Endothelial cell (in vitro differentiated cells): ENCODE results near the gene BCL7B. TPM values are rescaled to one million over a fixed set of nuclear protein-coding genes. Genes with fewer than 3 reads are reported as not detected.
A peak's percentile ranks its signal among the peaks of the same experiment; 100 is the strongest.
"Not testable (repeated sequence)": the region's sequence is repeated elsewhere in the genome, so short reads cannot be mapped to it uniquely, and the experiment has no call there.

Source experiments
- DNase-seq: peaks from one replicate; pipeline ENCODE4 v3.0.0; 2021; ENCODE audit warnings: low spot score
- H3K27ac Mint-ChIP-seq: one replicate; pipeline ENCODE4 v1.8.0; 2021; ENCODE audit warnings: mixed read lengths, inconsistent platforms; ENCODE audit not compliant: unreplicated experiment
- H3K27me3 Mint-ChIP-seq: one replicate; pipeline ENCODE4 v1.8.0; 2021; ENCODE audit warnings: mild to moderate bottlenecking, moderate library complexity, mixed read lengths, inconsistent platforms; ENCODE audit not compliant: unreplicated experiment
- H3K36me3 Mint-ChIP-seq: one replicate; pipeline ENCODE4 v1.8.0; 2021; ENCODE audit warnings: mild to moderate bottlenecking, low read depth, mixed read lengths, inconsistent platforms; ENCODE audit not compliant: unreplicated experiment
- H3K4me1 Mint-ChIP-seq: one replicate; pipeline ENCODE4 v1.8.0; 2021; ENCODE audit warnings: mild to moderate bottlenecking, mixed read lengths, inconsistent platforms; ENCODE audit not compliant: unreplicated experiment
- H3K4me3 Mint-ChIP-seq: one replicate; pipeline ENCODE4 v1.8.0; 2021; ENCODE audit warnings: mild to moderate bottlenecking, mixed read lengths, inconsistent platforms; ENCODE audit not compliant: unreplicated experiment
- H3K9me3 Mint-ChIP-seq: one replicate; pipeline ENCODE4 v1.8.0; 2021; ENCODE audit warnings: mixed read lengths, inconsistent platforms; ENCODE audit not compliant: unreplicated experiment
- CTCF ChIP-seq: fragments of 200-600 bp; sonication (generic); IDR thresholded peaks from one replicate; pipeline ENCODE4 v1.5.0; 2021; ENCODE audit warnings: antibody characterized with exemption; ENCODE audit not compliant: unreplicated experiment
- total RNA-seq: library from RNA; stranded (reverse); fragmentation: NEBNext Ultra II Directional; extraction: Animal tissue kit (Norgen Biotek cat#: 25700); gene quantifications from one replicate; pipeline ENCODE4 v1.2.1, GENCODE V29; 2021; ENCODE audit not compliant: unreplicated experiment

Gene BCL7B
- total RNA-seq, 1 donor from 2014 or later = 38.6 TPM

- no peak overlapping the region for H3K4me3 Mint-ChIP-seq
These were observed 15.8 kb downstream of the BCL7B start for GRCh38 chr7:73541722-73542121.

GRCh38 chr7:73539709-73540108 is 17.8 kb downstream of the BCL7B start:
- Mint-ChIP-seq H3K9me3 (no peaks in the 10 kb centered on the region), H3K27ac (no peak overlapping the region), H3K36me3 (peaks cover 45% of the 10 kb centered on the region), H3K27me3 (peaks cover 7% of the 10 kb centered on the region), H3K4me1 (peaks cover 4% of the 10 kb centered on the region), H3K4me3 (no peak overlapping the region)
- TF ChIP-seq CTCF = no peak
- no peak for DNase-seq

More at GRCh38 chr7:73541722-73542121, 15.8 kb downstream of the BCL7B start:
- H3K4me1 Mint-ChIP-seq = peaks cover 4% of the 10 kb centered on the region
- H3K27ac Mint-ChIP-seq = no peak overlapping the region
- H3K36me3 Mint-ChIP-seq = peaks cover 34% of the 10 kb centered on the region
- no peak for DNase-seq
- H3K9me3 Mint-ChIP-seq = no peaks in the 10 kb centered on the region
- no peak for TF ChIP-seq CTCF
- H3K27me3 Mint-ChIP-seq = peaks cover 7% of the 10 kb centered on the region

- Mint-ChIP-seq H3K36me3 (peaks cover 45% of the 10 kb centered on the region), H3K27ac (peak overlapping the region; percentile 13)
These were observed 19.0 kb downstream of the BCL7B start for GRCh38 chr7:73538510-73538909.

GRCh38 chr7:73537051-73537450 is 20.4 kb downstream of the BCL7B start:
- H3K36me3 Mint-ChIP-seq = peaks cover 38% of the 10 kb centered on the region
- DNase-seq = no peak
- H3K4me3 Mint-ChIP-seq = no peak overlapping the region
- H3K4me1 Mint-ChIP-seq = peaks cover 4% of the 10 kb centered on the region
- no peak overlapping the region for H3K27ac Mint-ChIP-seq
- H3K9me3 Mint-ChIP-seq = no peaks in the 10 kb centered on the region
- H3K27me3 Mint-ChIP-seq = peaks cover 5% of the 10 kb centered on the region
- no peak for TF ChIP-seq CTCF

More at GRCh38 chr7:73538510-73538909, 19.0 kb downstream of the BCL7B start:
- H3K9me3 Mint-ChIP-seq, H3K4me1 Mint-ChIP-seq, DNase-seq, H3K4me3 Mint-ChIP-seq, H3K27me3 Mint-ChIP-seq: not testable (repeated sequence)

GRCh38 chr7:73536479-73536878 is 21.0 kb downstream of the BCL7B start:
- Mint-ChIP-seq H3K36me3 (peaks cover 34% of the 10 kb centered on the region), H3K27me3 (peaks cover 3% of the 10 kb centered on the region), H3K4me1 (no peaks in the 10 kb centered on the region), H3K9me3 (no peaks in the 10 kb centered on the region), H3K27ac (no peak overlapping the region), H3K4me3 (peak overlapping the region; percentile 6)
- no peak for DNase-seq
- TF ChIP-seq CTCF = no peak

- not testable (repeated sequence) for H3K27me3 Mint-ChIP-seq, H3K4me1 Mint-ChIP-seq
These were observed 21.6 kb downstream of the BCL7B start for GRCh38 chr7:73535918-73536317.

More at GRCh38 chr7:73535918-73536317, 21.6 kb downstream of the BCL7B start:
- not testable (repeated sequence) for DNase-seq, H3K9me3 Mint-ChIP-seq, H3K4me3 Mint-ChIP-seq, H3K27ac Mint-ChIP-seq
- H3K36me3 Mint-ChIP-seq = peaks cover 30% of the 10 kb centered on the region
